Activated naive CD8-positive, alpha-beta T cell (primary cell): ENCODE data around the gene CLDN9.
A peak's percentile ranks its signal among the peaks of the same experiment; 100 is the strongest.

Source experiments
- H3K27ac Mint-ChIP-seq: one replicate; pipeline ENCODE4 v1.8.0; 2021; ENCODE audit warnings: mixed read lengths
- H3K27me3 Mint-ChIP-seq: one replicate; pipeline ENCODE4 v1.8.0; 2021; ENCODE audit warnings: mixed read lengths
- H3K36me3 Mint-ChIP-seq: one replicate; pipeline ENCODE4 v1.8.0; 2021; ENCODE audit warnings: mixed read lengths
- H3K4me1 Mint-ChIP-seq: one replicate; pipeline ENCODE4 v1.8.0; 2021; ENCODE audit warnings: low read depth, mixed read lengths
- H3K4me3 Mint-ChIP-seq: one replicate; pipeline ENCODE4 v1.8.0; 2021; ENCODE audit warnings: mild to moderate bottlenecking, mixed read lengths
- H3K9me3 Mint-ChIP-seq: one replicate; pipeline ENCODE4 v1.8.0; 2021; ENCODE audit warnings: low read depth, mixed read lengths

Gene CLDN9

GRCh38 chr16:2971134-2971984 lies 41.4 kb upstream of the CLDN9 start:
- no peak overlapping the region for H3K27ac Mint-ChIP-seq
- H3K36me3 Mint-ChIP-seq, result no peaks in the 10 kb centered on the region
- H3K4me1 Mint-ChIP-seq, result peaks cover 17% of the 10 kb centered on the region
- H3K27me3 Mint-ChIP-seq, result peaks cover 9% of the 10 kb centered on the region
- no peaks in the 10 kb centered on the region for H3K9me3 Mint-ChIP-seq
- peak overlapping the region; percentile 65 for H3K4me3 Mint-ChIP-seq

- H3K36me3 Mint-ChIP-seq, result no peaks in the 10 kb centered on the region
These were observed 40.5 kb upstream of the CLDN9 start for GRCh38 chr16:2971985-2972784.

GRCh38 chr16:2973093-2973492 lies 39.6 kb upstream of the CLDN9 start:
- peaks cover 8% of the 10 kb centered on the region for H3K27me3 Mint-ChIP-seq
- no peak overlapping the region for H3K4me3 Mint-ChIP-seq
- no peaks in the 10 kb centered on the region for H3K9me3 Mint-ChIP-seq
- no peak overlapping the region for H3K27ac Mint-ChIP-seq
- H3K4me1 Mint-ChIP-seq, result peaks cover 15% of the 10 kb centered on the region
- no peaks in the 10 kb centered on the region for H3K36me3 Mint-ChIP-seq

More at GRCh38 chr16:2971985-2972784, 40.5 kb upstream of the CLDN9 start:
- no peak overlapping the region for H3K27ac Mint-ChIP-seq
- peak overlapping the region; percentile 35 for H3K4me3 Mint-ChIP-seq
- H3K9me3 Mint-ChIP-seq, result no peaks in the 10 kb centered on the region
- peaks cover 17% of the 10 kb centered on the region for H3K4me1 Mint-ChIP-seq
- peaks cover 9% of the 10 kb centered on the region for H3K27me3 Mint-ChIP-seq

DNA sequence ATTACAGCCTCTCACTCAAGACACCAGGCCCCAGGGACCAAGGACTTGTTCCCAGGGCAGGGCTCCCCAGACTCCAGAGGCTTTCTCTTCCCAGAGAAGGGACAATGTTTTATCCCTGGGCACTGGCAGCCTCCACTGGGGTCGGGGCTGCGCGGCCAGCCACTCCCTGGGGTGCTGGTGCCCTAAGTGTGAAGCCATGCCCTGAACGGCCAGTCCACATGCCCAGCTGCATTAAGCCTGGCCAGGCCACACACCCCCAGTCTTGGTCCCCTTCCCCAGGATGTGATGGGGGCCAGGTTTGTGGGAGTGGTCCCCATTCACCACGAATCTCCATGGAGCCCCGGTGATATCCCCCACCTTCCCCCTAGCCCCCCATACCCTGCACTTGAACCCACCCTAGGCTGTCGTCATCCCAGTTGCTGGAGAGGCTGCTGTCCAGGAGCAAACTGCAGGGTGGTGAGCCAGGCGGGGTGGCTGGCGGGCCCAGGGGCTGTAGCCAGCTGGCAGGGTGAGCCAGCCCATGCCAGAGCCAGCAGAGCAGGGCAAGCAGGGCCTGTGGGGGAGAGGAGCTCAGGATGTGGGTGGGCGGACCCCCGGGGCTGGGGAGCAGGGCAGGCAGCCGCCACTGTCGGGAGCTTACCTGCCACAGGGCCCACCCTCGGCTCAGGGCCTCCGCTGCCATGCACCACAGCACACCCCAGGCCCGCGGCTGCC lies 39.0 kb upstream of the CLDN9 start:
- no peak overlapping the region for H3K4me3 Mint-ChIP-seq
- H3K36me3 Mint-ChIP-seq, result no peaks in the 10 kb centered on the region
- H3K4me1 Mint-ChIP-seq, result peaks cover 8% of the 10 kb centered on the region
- H3K9me3 Mint-ChIP-seq, result no peaks in the 10 kb centered on the region
- peaks cover 4% of the 10 kb centered on the region for H3K27me3 Mint-ChIP-seq
- H3K27ac Mint-ChIP-seq, result no peak overlapping the region

- no peak overlapping the region for H3K27ac Mint-ChIP-seq
- no peaks in the 10 kb centered on the region for H3K36me3 Mint-ChIP-seq
- no peaks in the 10 kb centered on the region for H3K9me3 Mint-ChIP-seq
These were observed 38.2 kb upstream of the CLDN9 start for GRCh38 chr16:2974319-2975056.

GRCh38 chr16:2975161-2975795 lies 37.4 kb upstream of the CLDN9 start:
- H3K4me3 Mint-ChIP-seq, result no peak overlapping the region
- peaks cover 8% of the 10 kb centered on the region for H3K4me1 Mint-ChIP-seq
- H3K27me3 Mint-ChIP-seq, result peaks cover 4% of the 10 kb centered on the region
- H3K36me3 Mint-ChIP-seq, result no peaks in the 10 kb centered on the region
- H3K9me3 Mint-ChIP-seq, result no peaks in the 10 kb centered on the region
- H3K27ac Mint-ChIP-seq, result no peak overlapping the region

More at GRCh38 chr16:2974319-2975056, 38.2 kb upstream of the CLDN9 start:
- Mint-ChIP-seq H3K4me1 (peaks cover 8% of the 10 kb centered on the region), H3K27me3 (peaks cover 4% of the 10 kb centered on the region), H3K4me3 (no peak overlapping the region)

DNA sequence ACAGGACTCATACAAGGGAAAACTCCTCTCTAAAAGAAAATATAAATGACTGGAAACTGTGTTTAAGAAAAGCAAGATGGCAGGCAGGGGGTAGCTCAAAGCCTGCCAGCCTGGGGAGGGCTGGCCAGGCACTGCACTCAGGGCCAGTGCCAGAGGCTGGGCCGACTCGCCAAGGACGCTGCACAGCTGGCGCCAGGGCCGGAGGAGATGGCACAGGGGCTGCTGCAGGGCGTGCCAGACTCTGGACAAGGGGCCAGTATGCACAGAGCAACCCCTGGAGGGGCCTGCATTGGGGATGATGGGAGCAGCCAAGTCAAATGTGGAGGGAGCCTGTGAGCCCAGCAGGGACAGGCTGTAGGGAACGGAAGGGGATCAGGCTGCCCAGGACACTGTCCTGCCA lies 36.5 kb upstream of the CLDN9 start:
- H3K4me3 Mint-ChIP-seq, result no peak overlapping the region
- H3K27ac Mint-ChIP-seq, result no peak overlapping the region
- H3K9me3 Mint-ChIP-seq, result no peaks in the 10 kb centered on the region
- no peaks in the 10 kb centered on the region for H3K36me3 Mint-ChIP-seq
- peaks cover 4% of the 10 kb centered on the region for H3K4me1 Mint-ChIP-seq
- peaks cover 3% of the 10 kb centered on the region for H3K27me3 Mint-ChIP-seq

DNA sequence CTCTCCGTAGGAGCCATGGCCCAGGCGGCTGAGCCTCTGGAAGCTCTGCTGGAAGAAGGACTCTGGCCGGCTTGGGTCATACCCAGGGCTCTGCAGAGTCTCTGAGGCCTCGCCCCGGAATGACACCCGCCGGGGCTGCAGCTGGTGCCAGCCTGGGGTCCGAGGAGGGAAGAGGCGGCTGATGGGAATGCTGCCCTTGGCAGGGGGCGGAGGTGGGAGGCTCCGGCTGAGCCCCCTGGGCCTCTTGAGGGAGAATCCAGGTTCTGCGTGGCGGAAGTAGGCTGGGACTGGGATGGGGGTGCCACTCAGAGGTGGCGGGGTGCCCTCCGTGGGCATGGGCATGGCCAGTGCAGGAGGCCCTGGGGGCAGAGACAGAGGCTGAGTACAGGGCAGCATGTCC lies 36.0 kb upstream of the CLDN9 start:
- Mint-ChIP-seq H3K27me3 (peaks cover 3% of the 10 kb centered on the region), H3K36me3 (no peaks in the 10 kb centered on the region), H3K4me1 (peaks cover 6% of the 10 kb centered on the region), H3K27ac (no peak overlapping the region), H3K4me3 (no peak overlapping the region), H3K9me3 (no peaks in the 10 kb centered on the region)

DNA sequence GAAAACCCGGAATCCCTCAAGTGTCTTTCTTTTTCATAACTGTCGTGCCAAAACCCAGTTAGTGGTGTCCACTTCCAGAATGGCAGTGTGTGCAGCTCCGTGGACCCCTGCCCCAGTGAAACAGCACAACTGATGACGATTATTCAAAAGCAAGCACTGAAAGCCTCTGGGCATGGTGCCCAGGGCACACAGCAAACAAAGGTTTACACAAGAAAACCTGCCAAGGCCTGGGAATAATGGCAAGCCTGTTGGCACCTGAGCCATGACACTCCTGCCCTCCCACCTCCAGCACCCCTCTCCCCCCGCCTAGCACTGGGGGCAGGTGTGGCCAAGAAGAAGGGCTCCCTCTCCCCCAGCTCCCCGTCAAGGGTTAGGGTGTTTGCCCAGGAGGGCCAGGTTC lies 35.3 kb upstream of the CLDN9 start:
- H3K36me3 Mint-ChIP-seq, result no peaks in the 10 kb centered on the region
- peaks cover 4% of the 10 kb centered on the region for H3K4me1 Mint-ChIP-seq
- H3K4me3 Mint-ChIP-seq, result no peak overlapping the region
- H3K27ac Mint-ChIP-seq, result no peak overlapping the region
- H3K9me3 Mint-ChIP-seq, result no peaks in the 10 kb centered on the region
- H3K27me3 Mint-ChIP-seq, result no peaks in the 10 kb centered on the region

DNA sequence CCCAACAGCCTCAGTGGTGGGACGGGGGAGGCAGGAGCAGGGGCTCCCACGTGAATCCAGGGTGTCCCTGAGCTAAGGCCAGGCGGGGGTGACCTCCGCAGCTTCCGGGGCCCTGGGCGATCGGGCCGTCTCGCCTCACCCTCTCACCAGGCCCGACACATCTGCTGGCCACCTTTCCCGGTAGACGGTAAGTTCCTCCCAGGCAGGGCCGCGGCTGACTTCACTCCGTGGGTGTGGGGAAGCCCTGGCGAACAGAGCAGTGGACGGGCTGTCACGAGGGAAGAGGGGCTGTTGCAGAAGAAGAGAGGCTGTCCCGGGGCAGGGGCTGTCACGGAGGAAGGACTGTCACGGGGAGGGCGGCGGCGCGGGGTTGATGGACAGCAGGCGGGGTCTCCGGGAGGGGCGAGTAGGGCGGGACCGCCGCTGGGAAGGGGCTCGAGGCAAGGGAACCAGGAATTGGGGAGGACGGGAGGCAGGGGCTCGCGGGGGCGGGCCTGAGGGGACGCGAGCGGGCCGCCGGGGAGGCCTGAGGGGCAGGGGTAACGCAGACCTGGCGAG lies 33.0 kb upstream of the CLDN9 start:
- Mint-ChIP-seq H3K27me3 (no peaks in the 10 kb centered on the region), H3K9me3 (no peaks in the 10 kb centered on the region), H3K4me1 (peaks cover 5% of the 10 kb centered on the region), H3K27ac (peak overlapping the region; percentile 28), H3K36me3 (no peaks in the 10 kb centered on the region), H3K4me3 (peak overlapping the region; percentile 83)

DNA sequence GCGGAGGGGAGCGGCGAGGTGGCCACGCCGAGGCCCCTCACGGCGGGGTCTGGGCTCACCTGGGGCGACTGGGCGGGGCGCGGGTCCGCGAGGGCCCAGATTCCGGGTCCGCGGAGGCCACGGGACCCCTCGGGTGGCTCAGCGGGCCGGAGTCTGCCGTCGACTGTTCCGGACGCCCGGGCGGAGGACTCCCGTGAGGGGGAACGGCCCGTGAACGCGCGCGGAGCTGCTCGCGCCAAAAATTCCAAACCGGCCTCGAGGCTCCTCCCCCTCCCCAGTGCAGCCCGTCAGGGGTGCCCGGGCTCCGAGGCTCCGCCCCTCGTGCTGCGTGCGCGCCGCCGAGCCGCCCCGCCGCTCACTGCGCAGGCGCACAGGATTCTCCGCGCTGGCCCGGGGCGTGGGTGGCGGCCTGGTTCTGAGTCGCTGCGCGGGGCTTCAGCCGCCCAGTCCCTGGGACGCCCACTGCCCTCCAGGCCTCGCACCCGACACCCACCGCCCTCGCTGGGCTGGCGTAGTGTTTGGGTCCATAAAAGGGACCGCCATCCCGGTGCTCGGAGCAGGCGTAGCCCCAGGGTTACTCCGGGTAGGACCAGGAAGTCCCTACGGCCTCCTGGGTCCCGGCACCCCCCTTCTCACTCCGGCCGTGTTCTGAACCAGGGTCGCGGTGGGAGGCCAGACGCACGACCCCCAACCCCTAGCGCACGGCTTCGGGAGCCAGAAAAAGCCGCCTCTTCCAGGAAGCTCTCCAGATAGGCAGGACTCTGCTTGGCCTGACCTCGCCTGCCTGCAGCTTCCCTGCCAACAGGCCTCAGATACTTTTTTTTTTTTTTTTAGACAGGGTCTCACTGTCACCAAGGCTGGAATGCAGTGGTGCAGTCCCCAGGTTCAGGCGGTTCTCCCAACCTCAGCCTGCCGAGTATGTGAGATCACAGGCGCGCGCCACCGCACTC lies 32.2 kb upstream of the CLDN9 start, which contains the start of gene PKMYT1:
Gene PKMYT1 (minus strand): TSS at position 220 of the 950 bp plus-strand sequence. CDS start 789 bp downstream, outside the sequence.
- Mint-ChIP-seq H3K36me3 (no peaks in the 10 kb centered on the region), H3K9me3 (no peaks in the 10 kb centered on the region), H3K4me3 (peak within 1 kb of the TSS; percentile 83), H3K4me1 (peaks cover 5% of the 10 kb centered on the region), H3K27me3 (no peaks in the 10 kb centered on the region), H3K27ac (peak within 1 kb of the TSS; percentile 81)

- Mint-ChIP-seq H3K36me3 (no peaks in the 10 kb centered on the region), H3K9me3 (no peaks in the 10 kb centered on the region), H3K4me1 (peaks cover 5% of the 10 kb centered on the region), H3K27ac (peak overlapping the region; percentile 81), H3K27me3 (no peaks in the 10 kb centered on the region), H3K4me3 (peak overlapping the region; percentile 82)
These were observed 31.4 kb upstream of the CLDN9 start for GRCh38 chr16:2981177-2981898.
